OCI-LY1 (cell line): ENCODE measurements around the gene LRFN4.

Experiments
- H2AFZ ChIP-seq: fragments of 200-600 bp; sonication (generic), shearing (Covaris generic); 2 replicates; pipeline ENCODE4 v1.6.0; 2014; ENCODE audit warnings: antibody characterized with exemption, mild to moderate bottlenecking, low read length
- H3F3A ChIP-seq: fragments of 200-600 bp; sonication (generic), shearing (Covaris generic); 2 replicates; pipeline ENCODE4 v1.6.0; 2014; ENCODE audit warnings: mild to moderate bottlenecking, antibody characterized with exemption, low read length, moderate library complexity; ENCODE audit not compliant: insufficient read depth
- H3K27ac ChIP-seq: fragments of 200-600 bp; sonication (generic); 2 replicates; pipeline ENCODE4 v1.5.1; 2014; ENCODE audit warnings: low read length, mixed run types, mild to moderate bottlenecking, low read depth; ENCODE audit not compliant: poor library complexity, severe bottlenecking
- H3K27me3 ChIP-seq: fragments of 200-600 bp; sonication (generic); 2 replicates; pipeline ENCODE4 v1.6.0; 2014; ENCODE audit warnings: antibody characterized with exemption, mild to moderate bottlenecking, low read length, moderate library complexity; ENCODE audit not compliant: insufficient read depth
- H3K36me3 ChIP-seq: fragments of 200-600 bp; sonication (generic); 2 replicates; pipeline ENCODE4 v1.6.1; 2014; ENCODE audit warnings: mild to moderate bottlenecking, antibody characterized with exemption, low read length, moderate library complexity, mixed read lengths; ENCODE audit not compliant: insufficient read depth
- H3K4me1 ChIP-seq: fragments of 200-600 bp; sonication (generic); 2 replicates; pipeline ENCODE4 v1.5.1; 2014; ENCODE audit warnings: mild to moderate bottlenecking, low read length, moderate library complexity; ENCODE audit not compliant: insufficient read depth, severe bottlenecking
- H3K4me2 ChIP-seq: fragments of 200-600 bp; sonication (generic), shearing (Covaris generic); 2 replicates; pipeline ENCODE4 v1.6.1; 2014; ENCODE audit warnings: low read length
- H3K4me3 ChIP-seq: fragments of 200-600 bp; sonication (generic); 2 replicates; pipeline ENCODE4 v1.5.1; 2014; ENCODE audit warnings: low read length, low read depth, mild to moderate bottlenecking, mixed read lengths; ENCODE audit not compliant: poor library complexity, severe bottlenecking
- H3K79me2 ChIP-seq: fragments of 200-600 bp; shearing (Covaris generic); 2 replicates; pipeline ENCODE4 v1.6.1; 2016; ENCODE audit warnings: mixed run types, low read length, mixed read lengths; ENCODE audit not compliant: insufficient read depth
- H3K9ac ChIP-seq: fragments of 200-600 bp; sonication (generic), shearing (Covaris generic); 2 replicates; pipeline ENCODE4 v1.6.1; 2014; ENCODE audit warnings: mild to moderate bottlenecking, low read length, mixed read lengths
- H3K9me2 ChIP-seq: fragments of 200-600 bp; sonication (generic), shearing (Covaris generic); 2 replicates; pipeline ENCODE4 v1.6.1; 2014; ENCODE audit warnings: low read depth, mild to moderate bottlenecking, low read length, mixed read lengths
- H3K9me3 ChIP-seq: fragments of 200-600 bp; shearing (Covaris generic); 2 replicates; pipeline ENCODE4 v1.6.1; 2014; ENCODE audit warnings: low read length, mixed read lengths
- H4K20me1 ChIP-seq: fragments of 200-600 bp; sonication (generic), shearing (Covaris generic); 2 replicates; pipeline ENCODE4 v1.6.0; 2016; ENCODE audit warnings: mild to moderate bottlenecking, low read length; ENCODE audit not compliant: insufficient read depth
- EZH2 ChIP-seq: fragments of 200-600 bp; sonication (generic), shearing (Covaris generic); IDR thresholded peaks from 2 replicates; pipeline ENCODE4 v1.8.0; 2017; ENCODE audit warnings: borderline replicate concordance, mixed run types, mild to moderate bottlenecking, antibody characterized with exemption, low read length, moderate library complexity, mixed read lengths
- TF ChIP-seq, protein P1 (sequence below): fragments of 200-600 bp; sonication (generic), shearing (Covaris generic); IDR thresholded peaks from 2 replicates; pipeline ENCODE4 v1.5.1; 2017; ENCODE audit warnings: mild to moderate bottlenecking, antibody characterized with exemption, low read length, moderate library complexity, mixed read lengths

LRFN4 gene

DNA sequence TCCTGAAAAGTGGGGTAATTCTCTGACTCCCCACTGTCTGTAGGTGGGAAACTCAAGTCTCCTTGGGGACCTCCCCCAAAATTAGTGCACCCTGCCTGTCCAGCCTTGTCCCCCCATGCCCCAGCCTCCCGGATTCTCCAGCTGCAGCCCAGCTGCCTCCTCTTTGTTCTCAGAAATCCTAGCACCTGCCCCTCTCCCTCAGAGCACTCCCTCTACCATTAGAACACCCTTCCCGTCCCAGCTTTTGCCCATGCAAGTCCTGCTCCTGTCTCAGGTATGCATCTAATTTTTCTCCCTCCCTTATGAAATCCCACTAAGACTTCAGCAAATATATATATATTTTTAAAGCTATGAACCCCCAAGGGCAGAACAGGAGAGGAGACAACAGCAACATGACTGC is 37.3 kb downstream of the LRFN4 start:
- Histone ChIP-seq H3K27me3 (0 out of 2 replicates have a peak, but pooled peaks cover 14% of the 10 kb centered on the region), H3K9me3 (0 out of 2 replicates have a peak, but pooled peaks cover 2% of the 10 kb centered on the region), H2AFZ (no peak overlapping the region), H3K27ac (no peak overlapping the region), H3K4me3 (no peak overlapping the region), H3K9me2 (no peaks in the 10 kb centered on the region), H3K79me2 (no peaks in the 10 kb centered on the region), H3K9ac (no peak overlapping the region), H3K4me1 (no peaks in the 10 kb centered on the region), H3K36me3 (no peaks in the 10 kb centered on the region), H4K20me1 (no peaks in the 10 kb centered on the region), H3K4me2 (no peak overlapping the region), H3F3A (no peaks in the 10 kb centered on the region)
- no peak for TF ChIP-seq EZH2
- TF ChIP-seq, protein P1, sequence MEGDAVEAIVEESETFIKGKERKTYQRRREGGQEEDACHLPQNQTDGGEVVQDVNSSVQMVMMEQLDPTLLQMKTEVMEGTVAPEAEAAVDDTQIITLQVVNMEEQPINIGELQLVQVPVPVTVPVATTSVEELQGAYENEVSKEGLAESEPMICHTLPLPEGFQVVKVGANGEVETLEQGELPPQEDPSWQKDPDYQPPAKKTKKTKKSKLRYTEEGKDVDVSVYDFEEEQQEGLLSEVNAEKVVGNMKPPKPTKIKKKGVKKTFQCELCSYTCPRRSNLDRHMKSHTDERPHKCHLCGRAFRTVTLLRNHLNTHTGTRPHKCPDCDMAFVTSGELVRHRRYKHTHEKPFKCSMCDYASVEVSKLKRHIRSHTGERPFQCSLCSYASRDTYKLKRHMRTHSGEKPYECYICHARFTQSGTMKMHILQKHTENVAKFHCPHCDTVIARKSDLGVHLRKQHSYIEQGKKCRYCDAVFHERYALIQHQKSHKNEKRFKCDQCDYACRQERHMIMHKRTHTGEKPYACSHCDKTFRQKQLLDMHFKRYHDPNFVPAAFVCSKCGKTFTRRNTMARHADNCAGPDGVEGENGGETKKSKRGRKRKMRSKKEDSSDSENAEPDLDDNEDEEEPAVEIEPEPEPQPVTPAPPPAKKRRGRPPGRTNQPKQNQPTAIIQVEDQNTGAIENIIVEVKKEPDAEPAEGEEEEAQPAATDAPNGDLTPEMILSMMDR = no peak

DNA sequence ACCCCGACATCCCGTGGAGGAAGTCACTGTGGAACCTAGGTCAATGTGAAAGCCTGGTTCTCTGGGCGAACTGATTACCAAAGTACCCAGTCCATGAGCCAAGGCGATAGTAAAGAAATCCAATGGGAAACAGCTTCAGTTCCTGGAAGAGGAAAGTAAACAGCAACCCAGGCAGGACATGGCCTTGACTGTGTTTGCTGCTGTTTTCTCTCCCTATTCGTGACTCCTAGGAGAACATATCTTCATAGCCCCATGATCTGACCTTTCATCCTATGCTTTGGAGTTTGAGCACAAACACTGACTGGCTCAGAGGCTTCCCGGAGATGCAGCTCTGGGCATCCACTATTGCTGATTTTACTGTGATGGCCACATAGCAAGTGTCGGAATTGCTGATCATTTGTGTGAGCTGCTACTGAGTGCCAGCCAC is 45.1 kb downstream of the LRFN4 start:
- Histone ChIP-seq H3K4me3 (no peak overlapping the region), H3K4me1 (no peaks in the 10 kb centered on the region)

DNA sequence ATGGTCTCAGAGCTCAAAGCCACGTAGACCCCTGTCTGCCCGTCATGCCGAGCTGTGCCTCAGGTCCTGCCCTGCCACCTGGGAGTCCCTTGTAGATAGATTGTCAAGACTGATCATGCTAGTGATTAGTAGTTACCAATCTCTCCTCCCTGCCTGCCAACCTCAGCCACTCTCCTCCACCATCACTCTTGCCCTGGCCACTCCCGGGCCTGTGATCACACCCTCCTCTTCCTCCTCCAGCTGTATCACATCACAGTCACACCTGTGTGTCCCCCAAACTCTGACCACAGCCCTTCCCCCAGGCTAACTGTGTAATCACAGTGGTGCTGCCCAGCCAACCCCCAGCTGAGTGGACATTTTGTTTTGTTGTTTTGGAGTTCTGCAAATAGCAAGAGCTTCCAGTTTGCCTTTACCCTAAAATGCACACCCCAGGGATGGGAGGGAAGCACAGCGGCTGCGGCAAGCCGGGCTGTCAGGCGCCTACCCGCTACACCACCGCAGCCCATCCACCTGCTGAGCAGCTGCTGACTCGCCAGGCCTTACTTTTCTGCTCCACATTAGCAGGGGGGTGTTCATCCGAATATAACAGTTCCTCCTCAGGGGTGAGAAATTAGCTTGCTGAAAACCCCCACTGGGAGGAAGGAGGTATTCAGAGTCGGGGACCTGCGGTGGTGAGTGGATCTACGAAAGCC is 45.8 kb downstream of the LRFN4 start:
- Histone ChIP-seq H3K4me2 (no peak overlapping the region), H3K79me2 (no peaks in the 10 kb centered on the region), H3K36me3 (no peaks in the 10 kb centered on the region), H3K27ac (no peak overlapping the region), H3K4me3 (no peak overlapping the region), H3K9ac (no peak overlapping the region), H3K9me2 (no peaks in the 10 kb centered on the region), H3K9me3 (no peaks in the 10 kb centered on the region), H3K27me3 (peaks cover 5% of the 10 kb centered on the region; the same call in 1 of the 2 replicates), H4K20me1 (no peaks in the 10 kb centered on the region), H3F3A (no peaks in the 10 kb centered on the region), H2AFZ (no peak overlapping the region), H3K4me1 (no peaks in the 10 kb centered on the region)
- 0 out of 2 replicates have a peak, but pooled peaks have one; percentile 61 for TF ChIP-seq EZH2
- TF ChIP-seq, protein P1 = no peak

More for the DNA sequence above, 45.1 kb downstream of the LRFN4 start:
- H3K27ac ChIP-seq = no peak overlapping the region
- H3K27me3 ChIP-seq = peaks cover 5% of the 10 kb centered on the region; the same call in 1 of the 2 replicates
- no peak overlapping the region for H3K9ac ChIP-seq
- H4K20me1 ChIP-seq = no peaks in the 10 kb centered on the region
- no peaks in the 10 kb centered on the region for H3F3A ChIP-seq
- H3K4me2 ChIP-seq = no peak overlapping the region
- H3K79me2 ChIP-seq = no peaks in the 10 kb centered on the region
- no peak overlapping the region for H2AFZ ChIP-seq
- H3K36me3 ChIP-seq = no peaks in the 10 kb centered on the region
- H3K9me2 ChIP-seq = no peaks in the 10 kb centered on the region
- H3K9me3 ChIP-seq = no peaks in the 10 kb centered on the region
- TF ChIP-seq EZH2 = no peak
- TF ChIP-seq, protein P1 = no peak
